Fibroblast of lung (primary cell): ENCODE results near the gene PANX3. TPM values are rescaled to one million over a fixed set of nuclear protein-coding genes. Genes with fewer than 3 reads are reported as not detected.

Experiments
- DNase-seq, 2 donors: peaks; one replicate each; pipeline versions ENCODE4 v3.0.0 to v3.0.0-alpha.2; 2010; ENCODE audit warnings: low read depth in 2 of 2
- H2AFZ ChIP-seq: 2 replicates; pipeline ENCODE4 v1.5.1; 2012; ENCODE audit warnings: low read length, control low read depth, inconsistent platforms
- H3K27ac ChIP-seq: 2 replicates; pipeline ENCODE4 v1.5.1; 2011; ENCODE audit warnings: low read length, control low read depth; ENCODE audit not compliant: insufficient read depth
- H3K27me3 ChIP-seq: 2 replicates; pipeline ENCODE4 v1.5.1; 2011; ENCODE audit warnings: mild to moderate bottlenecking, low read length; ENCODE audit not compliant: control insufficient read depth, insufficient read depth
- H3K36me3 ChIP-seq: 2 replicates; pipeline ENCODE4 v1.5.1; 2011; ENCODE audit warnings: low read length; ENCODE audit not compliant: control insufficient read depth, insufficient read depth
- H3K4me1 ChIP-seq: 2 replicates; pipeline ENCODE4 v1.5.1; 2011; ENCODE audit warnings: low read length; ENCODE audit not compliant: control insufficient read depth, insufficient read depth; ENCODE audit errors: extremely low read depth
- H3K4me2 ChIP-seq: 2 replicates; pipeline ENCODE4 v1.5.1; 2011; ENCODE audit warnings: low read length, control low read depth; ENCODE audit not compliant: insufficient read depth; ENCODE audit errors: extremely low read depth
- H3K4me3 ChIP-seq, 4 experiments: fragments of 200-600 bp in 1 of 4; sonication (generic) in 1 of 4; replicated peaks in 1 of 4; 2 replicates each; pipeline ENCODE4 v1.5.1; 2011 to 2016; ENCODE audit warnings: low read length in 4 of 4, low read depth in 3 of 4, mild to moderate bottlenecking in 3 of 4, control low read depth in 2 of 4, inconsistent platforms in 1 of 4, mixed read lengths in 1 of 4; ENCODE audit not compliant: insufficient read depth in 1 of 4; ENCODE audit errors: control extremely low read depth in 1 of 4
- H3K79me2 ChIP-seq: 2 replicates; pipeline ENCODE4 v1.5.1; 2012; ENCODE audit warnings: mild to moderate bottlenecking, low read length, inconsistent platforms; ENCODE audit not compliant: control insufficient read depth, insufficient read depth
- H3K9ac ChIP-seq: 2 replicates; pipeline ENCODE4 v1.5.1; 2011; ENCODE audit warnings: mild to moderate bottlenecking, low read length, control low read depth; ENCODE audit not compliant: insufficient read depth
- H3K9me3 ChIP-seq: 2 replicates; pipeline ENCODE4 v1.5.1; 2012; ENCODE audit warnings: low read depth, low read length; ENCODE audit not compliant: control insufficient read depth, insufficient read depth
- H4K20me1 ChIP-seq: 2 replicates; pipeline ENCODE4 v1.5.1; 2011; ENCODE audit warnings: low read length; ENCODE audit not compliant: control insufficient read depth, insufficient read depth; ENCODE audit errors: extremely low read depth
- CTCF ChIP-seq, 2 donors: IDR thresholded peaks in 1 of 2; conservative IDR thresholded peaks in 1 of 2; 1 replicate in 1 of 2; 2 replicates in 1 of 2; pipeline ENCODE4 v1.5.1; 2011 to 2012; ENCODE audit warnings: low read length in 2 of 2, control low read depth in 1 of 2, inconsistent platforms in 1 of 2, low read depth in 1 of 2, mild to moderate bottlenecking in 1 of 2
- EZH2 ChIP-seq: IDR thresholded peaks from 2 replicates; pipeline ENCODE4 v1.5.1; 2012; ENCODE audit warnings: low read length, control low read depth, mild to moderate bottlenecking; ENCODE audit errors: missing control alignments
- polyA plus RNA-seq, 2 donors: library from polyadenylated mRNA; depleted of rRNA in 1 of 2; stranded (reverse) in 1 of 2; unstranded in 1 of 2; fragments of >200 nt; gene quantifications; 2 replicates each; pipeline ENCODE4 v1.2.1, GENCODE V29; 2011 to 2012; ENCODE audit warnings: missing spikeins in 1 of 2
- total RNA-seq: library from RNA; depleted of rRNA; stranded (reverse); fragments of >200 nt; gene quantifications from 2 replicates; pipeline ENCODE4 v1.2.1, GENCODE V29; 2014

PANX3 gene
- total and polyA plus RNA-seq, 2 donors (not counting 1 experiment from before 2014, with no cell fraction given): not detected

- TF ChIP-seq EZH2 (no peak), CTCF (conservative IDR thresholded peaks at IDR 0.05 in 1 of 2, IDR thresholded peaks at IDR 0.05 in 1 of 2; ENCODE audit: low read depth in 1 of 2, low read length in 2 of 2) (no peak)
- Histone ChIP-seq H3K27ac (no peak overlapping the region), H3K9ac (no peak overlapping the region), H3K4me1 (no peaks in the 10 kb centered on the region), H4K20me1 (no peaks in the 10 kb centered on the region), H3K9me3 (no peaks in the 10 kb centered on the region), H3K36me3 (no peaks in the 10 kb centered on the region), H3K4me3 (no peak overlapping the region), H3K27me3 (no peaks in the 10 kb centered on the region), H3K79me2 (no peaks in the 10 kb centered on the region), H2AFZ (no peak overlapping the region), H3K4me2 (no peak overlapping the region)
- no peak for DNase-seq
Observed at GRCh38 chr11:124577716-124578427, 33.4 kb upstream of the PANX3 start.

GRCh38 chr11:124578761-124579160 is 32.5 kb upstream of the PANX3 start:
- no peaks in the 10 kb centered on the region for H4K20me1 ChIP-seq
- no peaks in the 10 kb centered on the region for H3K4me1 ChIP-seq
- no peak overlapping the region for H3K4me2 ChIP-seq
- TF ChIP-seq CTCF (conservative IDR thresholded peaks at IDR 0.05 in 1 of 2, IDR thresholded peaks at IDR 0.05 in 1 of 2; ENCODE audit: low read depth in 1 of 2, low read length in 2 of 2) (no peak), EZH2 (no peak)
- no peaks in the 10 kb centered on the region for H3K9me3 ChIP-seq
- H3K4me3 ChIP-seq: no peak overlapping the region
- H3K27ac ChIP-seq: no peak overlapping the region
- H3K36me3 ChIP-seq: no peaks in the 10 kb centered on the region
- no peak overlapping the region for H3K9ac ChIP-seq
- no peaks in the 10 kb centered on the region for H3K79me2 ChIP-seq
- no peak overlapping the region for H2AFZ ChIP-seq
- no peaks in the 10 kb centered on the region for H3K27me3 ChIP-seq
- DNase-seq: no peak

- H3K9ac ChIP-seq: no peak overlapping the region
- no peaks in the 10 kb centered on the region for H4K20me1 ChIP-seq
- no peaks in the 10 kb centered on the region for H3K4me1 ChIP-seq
- no peaks in the 10 kb centered on the region for H3K36me3 ChIP-seq
- H3K4me3 ChIP-seq: no peak overlapping the region
- H3K79me2 ChIP-seq: no peaks in the 10 kb centered on the region
- H3K27me3 ChIP-seq: no peaks in the 10 kb centered on the region
- H3K4me2 ChIP-seq: no peak overlapping the region
- DNase-seq: no peak
- no peak overlapping the region for H2AFZ ChIP-seq
- no peak overlapping the region for H3K27ac ChIP-seq
- H3K9me3 ChIP-seq: no peaks in the 10 kb centered on the region
- TF ChIP-seq EZH2 (no peak), CTCF (conservative IDR thresholded peaks at IDR 0.05 in 1 of 2, IDR thresholded peaks at IDR 0.05 in 1 of 2; ENCODE audit: low read depth in 1 of 2, low read length in 2 of 2) (no peak)
Observed at GRCh38 chr11:124581817-124582216, 29.4 kb upstream of the PANX3 start.
